SHP77 (cell line): ENCODE results near the gene SCEL.
"Not testable (repeated sequence)": the region's sequence is repeated elsewhere in the genome, so short reads cannot be mapped to it uniquely, and the experiment has no call there.

Experiments used
- DNase-seq, 2 experiments: peaks; one replicate each; lab custom pipeline; 2025; lab: John Stamatoyannopoulos, UW

Gene SCEL

DNA sequence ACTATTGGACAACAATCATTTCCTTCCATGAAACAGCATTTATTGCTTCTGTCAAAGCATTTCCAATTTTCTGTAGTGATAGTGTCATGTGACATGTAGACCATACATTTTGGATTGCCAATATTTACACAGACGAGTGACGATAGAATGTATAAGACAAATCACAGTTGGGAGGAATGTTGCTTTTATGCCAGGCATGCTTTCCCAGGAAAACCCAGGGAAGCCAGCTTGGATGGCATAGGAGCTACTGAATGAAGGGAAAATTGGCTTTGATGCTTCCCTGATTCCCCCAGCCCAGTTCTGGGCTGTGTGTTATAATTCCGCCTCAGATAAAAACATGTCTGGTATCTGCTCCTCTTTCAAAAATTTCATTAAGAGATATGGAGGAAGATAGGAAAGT, 22.5 kb downstream of the SCEL start:
- no peak for DNase-seq

DNA sequence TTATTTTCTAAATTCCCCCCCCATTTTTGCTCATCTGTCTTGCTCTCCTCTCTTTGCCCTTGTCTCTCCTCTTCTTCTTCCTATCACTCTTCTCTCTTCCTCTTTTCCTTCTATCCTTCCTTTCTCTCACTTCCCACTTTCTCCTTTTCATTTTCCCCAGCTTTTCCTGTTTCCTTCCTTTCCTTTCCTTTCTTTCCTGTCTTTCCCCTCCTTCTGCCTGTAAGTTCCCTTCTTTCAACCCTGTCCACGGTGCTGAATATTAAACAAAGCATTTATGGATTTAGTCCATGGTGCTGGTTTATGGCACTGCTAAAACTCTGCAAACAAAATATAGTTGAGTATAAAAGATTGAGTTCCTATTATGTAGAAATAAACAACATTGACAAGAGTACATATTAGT, 27.6 kb downstream of the SCEL start:
- DNase-seq = no peak

GRCh38 chr13:77565635-77566034, 30.1 kb downstream of the SCEL start:
- peak in 1 of 2 experiments; percentile 42 for DNase-seq

- no peak for DNase-seq
Measured at GRCh38 chr13:77571956-77572355, 36.5 kb downstream of the SCEL start.

DNA sequence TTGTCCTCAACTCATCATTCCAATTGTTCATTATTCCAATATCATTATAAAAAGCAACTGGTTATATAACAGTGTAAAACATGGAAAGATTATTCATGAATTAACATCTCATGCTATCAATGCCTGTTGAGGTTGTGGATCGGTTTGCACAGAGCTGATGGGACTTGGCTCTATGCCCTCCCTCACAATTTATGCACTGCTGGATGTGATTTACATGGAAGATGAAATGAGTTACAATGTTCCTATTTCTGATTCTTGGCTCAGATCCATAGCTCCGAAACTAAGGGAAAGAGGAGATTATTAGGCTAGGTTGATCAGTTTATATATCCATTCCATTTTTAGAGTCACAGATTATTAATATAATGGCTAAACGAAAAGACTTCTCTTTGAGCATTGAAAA, 38.6 kb downstream of the SCEL start:
- DNase-seq = no peak

DNA sequence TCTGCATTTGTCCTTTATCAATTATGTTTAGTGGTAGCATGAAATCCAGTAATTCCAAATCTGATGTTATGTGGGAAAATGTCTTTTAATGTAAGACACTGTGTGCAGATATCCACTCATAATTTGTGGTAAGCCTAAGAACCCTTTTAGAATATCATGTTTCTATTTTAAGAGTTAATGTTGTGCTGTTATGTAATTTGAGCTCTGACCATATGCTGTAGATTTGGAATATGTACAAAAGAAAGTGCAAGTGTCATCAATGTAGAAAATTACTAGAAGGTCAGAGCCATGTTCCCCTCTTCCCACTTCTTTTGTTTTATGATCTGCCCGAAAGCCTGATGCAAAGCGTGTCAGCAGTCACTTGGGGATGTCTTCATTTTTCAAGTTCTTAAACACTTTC, 44.5 kb downstream of the SCEL start:
- no peak for DNase-seq

DNA sequence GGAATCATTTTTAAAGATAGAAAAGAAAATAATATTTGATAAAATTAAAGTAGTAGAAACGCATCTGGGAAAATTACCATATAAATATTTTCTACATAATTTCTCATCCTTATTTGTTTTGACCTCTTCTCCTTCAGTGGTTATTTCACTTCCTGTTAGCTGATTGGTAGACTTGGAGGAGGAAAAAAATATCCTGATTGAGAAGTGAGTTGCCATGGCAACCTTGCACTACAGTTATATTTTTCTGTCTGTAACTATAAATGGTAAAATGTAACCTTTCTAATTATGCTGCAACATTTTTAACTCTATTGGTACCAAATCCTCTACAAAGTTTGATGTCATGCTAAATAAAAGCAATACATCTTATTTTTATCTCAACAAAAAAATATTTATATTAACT, 45.2 kb downstream of the SCEL start:
- DNase-seq = no peak

- no peak for DNase-seq
Measured at GRCh38 chr13:77583581-77583980, 48.1 kb downstream of the SCEL start.

GRCh38 chr13:77584106-77584505, 48.6 kb downstream of the SCEL start:
- peak in 1 of 2 experiments; percentile 8 for DNase-seq

DNA sequence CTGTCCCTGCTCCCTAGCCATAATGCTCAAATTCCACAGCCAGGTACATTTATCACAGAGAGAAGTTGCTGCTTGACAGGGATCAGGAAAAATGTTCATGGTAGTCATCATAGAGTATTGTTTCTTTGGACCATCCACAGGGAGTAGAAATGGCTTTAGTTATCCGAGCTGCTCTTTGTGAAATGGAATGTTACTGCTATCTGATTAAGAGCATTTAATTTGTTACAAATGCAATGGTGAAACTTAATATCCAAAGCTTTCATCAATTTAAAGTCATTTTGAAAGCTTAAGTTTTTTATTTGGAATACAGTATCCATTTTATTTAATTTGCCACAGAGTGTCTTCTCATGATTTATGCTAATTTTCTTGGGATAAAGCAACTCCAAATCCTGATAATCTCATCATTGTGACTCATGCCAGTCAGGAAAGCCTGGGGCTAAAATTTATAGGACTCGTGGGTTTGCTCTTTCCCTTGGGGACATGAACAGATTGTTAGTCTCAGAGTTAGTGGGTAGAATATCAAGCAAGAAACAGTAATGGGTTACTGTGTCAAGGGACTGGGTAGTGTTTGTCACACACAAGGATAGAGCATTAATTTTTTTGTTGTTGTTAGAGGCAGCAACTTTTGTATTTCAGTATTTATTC, 59.8 kb downstream of the SCEL start:
- no peak for DNase-seq

DNA sequence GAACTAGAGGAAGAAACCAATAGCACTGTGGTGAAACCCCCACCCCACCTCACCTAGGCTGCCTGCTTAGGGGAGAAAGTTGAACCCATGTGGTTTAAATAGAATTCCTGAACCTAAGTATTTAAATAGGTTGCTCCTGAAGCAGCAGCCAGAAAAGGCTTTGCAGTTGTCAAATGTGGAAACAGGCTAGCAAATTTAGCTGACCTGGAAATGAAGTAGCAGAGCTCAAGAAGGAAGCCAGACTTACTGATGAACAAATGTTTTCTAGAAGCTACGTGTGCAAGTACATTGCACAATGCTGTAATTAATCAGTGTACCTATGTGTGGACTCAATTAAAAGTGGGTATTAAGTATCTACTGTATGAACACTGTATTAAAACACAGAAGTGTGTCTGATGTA, 61.3 kb downstream of the SCEL start:
- no peak for DNase-seq

DNA sequence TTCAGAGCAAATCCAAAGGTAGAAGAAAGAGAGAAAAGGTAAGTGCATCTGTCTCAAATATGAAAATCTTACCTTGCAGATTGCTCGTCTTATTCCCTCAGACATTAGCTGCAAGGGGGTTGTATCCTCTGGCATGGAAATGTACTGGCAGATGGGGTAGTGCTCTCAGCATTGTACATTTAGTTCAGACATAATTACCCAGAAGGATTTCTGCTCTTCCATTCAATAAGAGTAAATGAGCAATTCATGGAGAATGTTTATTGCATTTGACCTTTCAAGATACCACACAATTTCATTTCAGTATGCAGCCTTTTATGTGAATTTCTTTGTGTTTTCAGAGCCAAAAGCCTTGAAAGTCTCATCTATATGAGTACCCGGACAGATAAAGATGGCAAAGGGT, 63.8 kb downstream of the SCEL start:
- DNase-seq = no peak

- no peak for DNase-seq
Measured at GRCh38 chr13:77600701-77601100, 65.2 kb downstream of the SCEL start.

DNA sequence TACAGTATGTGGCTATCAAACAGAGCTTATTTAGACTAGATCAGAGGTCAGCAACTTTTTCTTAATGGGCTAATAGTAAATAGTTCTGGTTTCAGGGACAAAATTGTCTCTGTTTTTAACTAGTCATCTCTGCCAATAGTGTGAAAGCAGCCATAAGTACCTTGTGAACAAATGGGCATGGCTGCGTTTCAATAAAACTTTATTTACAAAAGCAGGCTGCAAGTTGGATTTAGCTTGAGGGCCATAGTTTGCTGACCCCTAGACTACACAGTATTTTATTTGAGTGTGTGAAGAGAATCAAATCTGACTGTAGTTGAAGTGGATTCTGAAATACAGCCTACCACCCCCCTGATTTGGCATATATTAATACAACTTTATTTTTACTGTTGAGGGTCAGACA, 75.6 kb downstream of the SCEL start:
- no peak for DNase-seq

GRCh38 chr13:77616027-77616426, 80.5 kb downstream of the SCEL start:
- DNase-seq = no peak

GRCh38 chr13:77619655-77620054, 84.1 kb downstream of the SCEL start:
- DNase-seq = no peak

DNA sequence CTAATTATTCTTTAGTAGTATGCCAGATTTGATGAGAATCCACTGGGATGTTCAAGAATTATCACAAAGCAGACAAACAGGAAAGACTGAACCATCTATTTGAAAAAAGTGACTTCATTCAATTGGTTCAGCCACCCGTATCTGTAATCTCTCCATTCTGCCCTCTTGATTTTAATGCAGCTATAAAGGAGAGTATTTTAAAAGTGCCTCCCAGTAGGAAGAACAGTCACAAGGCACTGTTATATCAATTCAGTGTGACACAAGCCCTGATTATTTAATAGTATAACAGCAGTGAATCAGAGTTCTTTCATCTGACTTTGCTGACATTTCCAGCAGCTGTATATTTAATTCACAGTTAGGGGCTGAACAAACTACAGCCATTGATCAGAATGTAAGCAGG, 84.6 kb downstream of the SCEL start:
- DNase-seq = no peak

- no peak for DNase-seq
Measured at GRCh38 chr13:77623806-77624205, 88.3 kb downstream of the SCEL start.

DNA sequence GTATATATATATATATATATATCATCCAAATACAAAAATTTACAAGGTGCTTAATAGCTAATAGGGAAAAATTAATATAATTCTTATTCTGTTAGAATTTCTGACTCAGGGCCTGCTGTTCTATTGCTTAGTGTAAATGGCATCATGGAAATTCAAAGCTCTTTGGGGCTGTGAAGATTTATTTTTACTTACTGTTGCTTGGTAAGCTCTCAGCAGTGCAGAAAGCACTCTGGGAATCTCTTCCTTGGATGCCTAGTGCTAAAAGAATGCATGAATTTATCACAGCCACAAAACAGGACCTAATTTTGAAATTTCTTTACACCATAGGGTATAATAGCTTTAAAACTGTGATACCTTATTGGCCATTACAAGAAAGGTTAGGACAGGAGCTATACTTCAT, 92.7 kb downstream of the SCEL start:
- DNase-seq = no peak

DNA sequence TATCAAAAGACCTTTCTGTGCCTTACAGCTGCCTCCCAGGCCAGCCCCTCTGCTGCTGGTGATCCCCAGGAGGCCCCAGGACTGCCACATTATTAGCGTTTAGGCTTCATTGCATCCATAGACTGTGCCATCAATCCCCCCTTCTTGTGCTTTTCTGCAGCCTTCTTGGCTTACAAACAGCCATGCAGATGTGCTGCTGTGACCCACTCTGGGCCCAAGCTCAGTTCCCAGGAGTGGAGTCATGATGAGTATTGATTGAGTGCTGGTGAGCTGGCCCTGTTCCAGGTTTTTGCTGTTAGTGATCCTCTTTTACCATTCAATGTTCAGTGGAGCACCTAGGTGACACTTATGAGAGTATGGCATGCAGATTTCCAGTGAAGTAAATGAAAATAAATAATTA, 102.1 kb downstream of the SCEL start:
- DNase-seq = peak in 1 of 2 experiments; percentile 3

- DNase-seq = no peak
Measured at GRCh38 chr13:77650409-77650808, 114.9 kb downstream of the SCEL start.

DNA sequence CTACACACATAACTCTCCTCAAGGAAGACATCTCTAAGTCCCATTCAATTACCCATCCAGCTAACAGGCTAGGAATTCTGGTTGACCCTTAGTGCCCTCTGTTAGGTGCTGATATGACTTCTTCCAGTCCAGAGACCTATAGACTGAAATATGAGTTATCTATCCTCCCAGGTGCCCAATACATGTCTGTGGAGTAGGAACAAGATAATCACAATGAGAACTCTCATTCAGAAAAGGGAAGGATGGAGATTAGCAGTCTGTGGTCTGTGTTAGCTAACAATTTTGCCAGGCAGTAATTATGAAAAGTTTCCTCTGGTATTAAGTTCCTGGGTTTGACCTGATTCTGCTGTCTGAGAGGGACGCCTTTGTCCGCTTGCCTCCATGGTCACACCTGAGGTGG, 117.8 kb downstream of the SCEL start:
- no peak for DNase-seq

DNA sequence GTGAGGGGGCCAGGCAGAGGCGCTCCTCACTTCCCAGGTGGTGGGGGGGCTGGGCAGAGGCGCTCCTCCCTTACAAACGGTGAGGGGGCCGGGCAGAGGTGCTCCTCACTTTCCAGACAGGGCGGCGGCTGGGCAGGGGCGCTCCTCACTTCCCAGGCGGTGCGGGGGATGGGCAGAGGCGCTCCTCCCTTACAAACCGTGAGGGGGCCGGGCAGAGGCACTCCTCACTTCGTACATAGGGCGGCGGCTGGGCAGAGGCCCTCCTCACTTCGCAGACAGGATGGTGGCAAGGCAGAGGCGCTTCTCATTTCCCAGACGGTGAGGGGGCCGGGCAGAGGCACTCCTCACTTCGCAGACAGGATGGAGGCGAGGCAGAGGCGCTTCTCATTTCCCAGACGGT, 124.5 kb downstream of the SCEL start:
- not testable (repeated sequence) for DNase-seq

GRCh38 chr13:77660841-77661250, 125.3 kb downstream of the SCEL start:
- DNase-seq = no peak

- DNase-seq = not testable (repeated sequence)
Measured at GRCh38 chr13:77662301-77662700, 126.8 kb downstream of the SCEL start.
